OCI-LY7 (cell line): ENCODE data around the gene ZNF749. TPM values are rescaled to one million over a fixed set of nuclear protein-coding genes. Genes with fewer than 3 reads are reported as not detected.

Source experiments
- Bru-seq: library from RNA; stranded (reverse); fragments of 400-500 nt; gene quantifications from one replicate; lab custom pipeline; 2021; lab: Mats Ljungman, UMichigan
- BruChase-seq, 2 experiments: library from RNA; stranded (reverse); fragments of 400-500 nt; gene quantifications; one replicate each; lab custom pipeline; 2021; lab: Mats Ljungman, UMichigan
- BruUV-seq: library from RNA; stranded (reverse); fragments of 400-500 nt; replicated peaks from 2 replicates; lab custom pipeline; 2021; lab: Mats Ljungman, UMichigan
- CTCF ChIA-PET: fragments of 300-600 bp; sonication (Branson Sonifier 250); formaldehyde crosslinking; loops from one replicate; lab custom pipeline; 2022; ENCODE audit warnings: antibody characterized with exemption; ENCODE audit not compliant: unreplicated experiment; lab: Charles Lee
- POLR2A ChIA-PET: fragments of 300-600 bp; sonication (Branson Sonifier 250); formaldehyde crosslinking; loops from one replicate; lab custom pipeline; 2022; ENCODE audit warnings: antibody characterized with exemption; lab: Charles Lee
- DNase-seq: peaks from one replicate; pipeline ENCODE4 v3.0.0-alpha.2; 2015; ENCODE audit warnings: low spot score
- H2AFZ ChIP-seq: fragments of 200-600 bp; sonication (generic), shearing (Covaris generic); 2 replicates; pipeline ENCODE4 v1.6.1; 2014; ENCODE audit warnings: mild to moderate bottlenecking, antibody characterized with exemption, low read length, moderate library complexity
- H3K27ac ChIP-seq: fragments of 200-600 bp; sonication (generic); 2 replicates; pipeline ENCODE4 v1.5.1; 2014; ENCODE audit warnings: mixed run types, low read depth, mild to moderate bottlenecking, moderate library complexity, low read length, inconsistent platforms; ENCODE audit not compliant: poor library complexity, severe bottlenecking
- H3K36me3 ChIP-seq: fragments of 200-600 bp; sonication (generic); 2 replicates; pipeline ENCODE4 v1.6.1; 2014; ENCODE audit warnings: mild to moderate bottlenecking, antibody characterized with exemption, low read length, moderate library complexity, mixed read lengths; ENCODE audit not compliant: insufficient read depth
- H3K4me1 ChIP-seq: fragments of 200-600 bp; sonication (generic); 2 replicates; pipeline ENCODE4 v1.5.1; 2014; ENCODE audit warnings: mild to moderate bottlenecking, low read length; ENCODE audit not compliant: insufficient read depth, poor library complexity, severe bottlenecking
- H3K4me2 ChIP-seq: fragments of 200-600 bp; sonication (generic); 2 replicates; pipeline ENCODE4 v1.6.1; 2014; ENCODE audit warnings: mild to moderate bottlenecking, low read length
- H3K4me3 ChIP-seq: fragments of 200-600 bp; sonication (generic); 2 replicates; pipeline ENCODE4 v1.5.1; 2014; ENCODE audit warnings: mild to moderate bottlenecking, low read depth, low read length; ENCODE audit not compliant: poor library complexity, severe bottlenecking
- H3K79me2 ChIP-seq: fragments of 200-600 bp; sonication (generic); 2 replicates; pipeline ENCODE4 v1.6.1; 2016; ENCODE audit warnings: low read depth, mild to moderate bottlenecking, low read length, moderate library complexity, mixed read lengths; ENCODE audit not compliant: insufficient read depth
- H3K9me2 ChIP-seq: fragments of 200-600 bp; sonication (generic); 2 replicates; pipeline ENCODE4 v1.6.1; 2016; ENCODE audit warnings: mild to moderate bottlenecking, low read length, mixed read lengths; ENCODE audit not compliant: insufficient read depth
- H3K9me3 ChIP-seq: fragments of 200-600 bp; sonication (generic); 2 replicates; pipeline ENCODE4 v1.6.1; 2014; ENCODE audit warnings: mild to moderate bottlenecking, mixed run types, low read length, mixed read lengths
- H4K20me1 ChIP-seq: fragments of 200-600 bp; sonication (generic); 2 replicates; pipeline ENCODE4 v1.6.1; 2014; ENCODE audit warnings: mild to moderate bottlenecking, antibody characterized with exemption, low read length, moderate library complexity, mixed read lengths; ENCODE audit not compliant: insufficient read depth
- EZH2phosphoT487 ChIP-seq: fragments of 200-600 bp; sonication (generic); IDR thresholded peaks from 2 replicates; pipeline ENCODE4 v1.6.1; 2018; ENCODE audit warnings: low read depth, borderline replicate concordance, mild to moderate bottlenecking, mixed run types, antibody characterized with exemption, low read length, moderate library complexity, mixed read lengths
- intact Hi-C: fragments of 100-400 bp; cut with micrococcal nuclease; formaldehyde crosslinking; loops from one replicate; pipeline ENCODE4 v1.10.0; 2022; ENCODE audit not compliant: unreplicated experiment
- long read RNA-seq: library from polyadenylated mRNA; stranded (forward); transcript quantifications from one replicate; pipeline ENCODE4 v2.0.0, GENCODE V29; 2022
- total RNA-seq, 2 experiments: library from RNA; depleted of rRNA in 1 of 2; stranded (reverse); fragments of >200 nt in 1 of 2; shearing (Covaris generic) in 1 of 2; gene quantifications; 2 replicates each; pipeline ENCODE4 v1.2.3, GENCODE V29; 2014 to 2022
- TF ChIP-seq, protein P1 (sequence below): fragments of 200-600 bp; sonication (generic); conservative IDR thresholded peaks from 2 replicates; pipeline ENCODE4 v1.5.1; 2014; ENCODE audit warnings: mild to moderate bottlenecking, antibody characterized with exemption, low read length, moderate library complexity, mixed read lengths

The ZNF749 gene
- 27.1 and 30.1 TPM in 2 replicates for total RNA-seq (2014; rRNA removed; shearing (Covaris generic))
- 14.2 and 18.0 TPM in 2 replicates for total RNA-seq (2022)
- percentile 66 among the genes with signal in this experiment for Bru-seq, nascent RNA
- BruChase-seq, experiment 1, labeled RNA remaining after a 6-hour chase, result percentile 81 among the genes with signal in this experiment
- percentile 88 among the genes with signal in this experiment for BruChase-seq, experiment 2, labeled RNA remaining after a 2-hour chase
- long read RNA-seq, partial matches to known transcripts, result 0 of 9 reads
- long read RNA-seq, other reads (novel, unspliced or antisense), result 5 of 9 reads

DNA sequence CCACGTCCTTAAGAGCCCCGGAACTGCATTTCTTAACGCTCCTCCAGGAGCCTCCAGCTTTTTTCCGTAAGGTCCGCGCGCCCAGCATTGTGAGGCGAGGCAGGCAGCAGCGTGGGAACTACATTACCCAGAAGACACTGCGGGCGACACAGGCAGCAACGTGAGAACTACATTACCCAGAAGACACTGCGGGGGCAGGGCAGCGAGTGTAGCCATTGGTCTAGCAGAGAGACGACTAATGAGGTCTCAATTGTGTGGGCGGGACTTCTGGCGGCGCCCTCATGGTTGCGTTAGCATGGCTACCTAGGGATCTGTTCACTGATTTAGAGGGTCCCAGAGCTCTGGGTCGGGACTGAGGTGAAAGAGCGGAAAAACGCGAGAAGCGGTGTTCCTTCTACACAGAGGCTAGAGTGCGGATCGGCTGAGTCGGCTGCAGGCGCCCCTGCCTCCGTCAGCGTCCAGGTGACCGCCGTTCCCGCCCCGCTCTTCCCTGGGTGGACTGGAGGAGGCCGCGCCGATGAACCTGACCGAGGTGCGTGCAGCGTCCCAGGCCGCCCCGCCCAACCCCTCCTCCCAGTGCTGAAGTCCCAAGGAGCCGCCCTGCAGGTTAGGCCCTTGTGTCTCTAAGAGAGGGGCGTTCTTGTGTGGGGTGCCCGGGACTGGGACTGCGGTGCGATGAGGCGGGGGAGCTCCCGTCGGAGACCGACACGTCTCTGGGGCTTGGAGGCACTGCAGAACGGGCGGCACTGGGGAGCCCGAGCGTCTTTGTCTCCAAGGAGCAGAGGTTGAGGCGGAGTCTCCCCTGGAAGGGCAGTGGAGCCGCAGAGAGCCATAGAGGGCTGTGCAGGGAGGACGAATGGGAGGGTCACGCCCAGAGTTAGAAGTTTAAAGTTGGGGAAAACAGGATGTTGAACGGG is at the start of gene ZNF749:
Gene ZNF749, plus strand, starts transcription at position 264 of the 917 bp plus-strand sequence. Its CDS starts 254 bp downstream, at position 518.
- H3K36me3 ChIP-seq, result peaks cover 26% of the 10 kb centered on the region; the same call in 1 of the 2 replicates
- CTCF ChIA-PET, result interaction anchor here (0.6 kb wide), 1 partner anchor 51 kb away, joined by 3 read pairs; no protein-coding TSS in a partner anchor
- DNase-seq, result peak; percentile 98
- no TSS peak for BruUV-seq
- H3K27ac ChIP-seq, result no peak within 1 kb of the TSS
- H2AFZ ChIP-seq, result peak within 1 kb of the TSS; percentile 97
- H3K4me1 ChIP-seq, result peaks cover 16% of the 10 kb centered on the region
- H3K4me3 ChIP-seq, result peak within 1 kb of the TSS; percentile 88
- peak within 1 kb of the TSS; percentile 79 for H3K4me2 ChIP-seq
- H3K9me2 ChIP-seq, result no peaks in the 10 kb centered on the region
- 0 out of 2 replicates have a peak, but pooled peaks cover 6% of the 10 kb centered on the region for H4K20me1 ChIP-seq
- POLR2A ChIA-PET, result no interaction called here
- TF ChIP-seq, protein P1, sequence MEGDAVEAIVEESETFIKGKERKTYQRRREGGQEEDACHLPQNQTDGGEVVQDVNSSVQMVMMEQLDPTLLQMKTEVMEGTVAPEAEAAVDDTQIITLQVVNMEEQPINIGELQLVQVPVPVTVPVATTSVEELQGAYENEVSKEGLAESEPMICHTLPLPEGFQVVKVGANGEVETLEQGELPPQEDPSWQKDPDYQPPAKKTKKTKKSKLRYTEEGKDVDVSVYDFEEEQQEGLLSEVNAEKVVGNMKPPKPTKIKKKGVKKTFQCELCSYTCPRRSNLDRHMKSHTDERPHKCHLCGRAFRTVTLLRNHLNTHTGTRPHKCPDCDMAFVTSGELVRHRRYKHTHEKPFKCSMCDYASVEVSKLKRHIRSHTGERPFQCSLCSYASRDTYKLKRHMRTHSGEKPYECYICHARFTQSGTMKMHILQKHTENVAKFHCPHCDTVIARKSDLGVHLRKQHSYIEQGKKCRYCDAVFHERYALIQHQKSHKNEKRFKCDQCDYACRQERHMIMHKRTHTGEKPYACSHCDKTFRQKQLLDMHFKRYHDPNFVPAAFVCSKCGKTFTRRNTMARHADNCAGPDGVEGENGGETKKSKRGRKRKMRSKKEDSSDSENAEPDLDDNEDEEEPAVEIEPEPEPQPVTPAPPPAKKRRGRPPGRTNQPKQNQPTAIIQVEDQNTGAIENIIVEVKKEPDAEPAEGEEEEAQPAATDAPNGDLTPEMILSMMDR, result no peak
- no peak for TF ChIP-seq EZH2phosphoT487
- H3K79me2 ChIP-seq, result peaks cover 31% of the 10 kb centered on the region
- intact Hi-C loops, result no loop called here
- H3K9me3 ChIP-seq, result no peaks in the 10 kb centered on the region

DNA sequence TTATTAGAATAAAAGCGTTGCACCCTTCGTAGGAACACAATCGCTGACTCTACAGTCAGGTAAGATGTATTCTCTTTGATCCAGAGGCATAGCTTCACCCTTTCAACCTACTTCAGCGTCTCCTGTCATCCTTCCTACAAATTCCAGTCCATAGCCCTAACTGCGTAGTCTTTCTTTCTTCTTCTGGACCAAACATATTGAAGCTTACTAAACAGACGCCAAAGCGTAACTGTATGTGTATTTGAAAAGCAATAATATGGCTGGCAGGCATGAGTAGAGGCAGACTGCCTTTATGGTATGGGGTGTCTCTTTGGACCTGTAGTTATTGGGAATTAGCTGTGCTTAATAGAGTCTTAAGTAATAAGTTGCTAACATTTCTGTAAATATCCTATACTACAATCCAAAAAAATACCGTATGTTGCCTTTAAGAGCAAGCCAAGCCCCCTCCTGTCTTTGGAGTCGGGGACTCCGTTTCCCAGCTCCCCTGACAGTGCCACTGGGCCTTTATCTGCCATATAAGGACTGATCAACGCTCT is 45.9 kb upstream of the ZNF749 start:
- Histone ChIP-seq H3K27ac (peak overlapping the region; percentile 14), H3K36me3 (peaks cover 17% of the 10 kb centered on the region), H4K20me1 (no peaks in the 10 kb centered on the region), H2AFZ (peak overlapping the region; percentile 100), H3K4me1 (peaks cover 16% of the 10 kb centered on the region), H3K79me2 (peaks cover 27% of the 10 kb centered on the region; the same call in 1 of the 2 replicates), H3K4me2 (peak overlapping the region; percentile 53), H3K9me2 (no peaks in the 10 kb centered on the region), H3K9me3 (peaks cover 22% of the 10 kb centered on the region; the same call in 1 of the 2 replicates), H3K4me3 (peak overlapping the region; percentile 86)
- POLR2A ChIA-PET, result interaction anchor here (0.6 to 1.3 kb wide), 4 partner anchors 20 to 1165 kb away, joined by 3 read pairs; partner anchors contain the start of genes TRAPPC2B and ZNF547
- BruUV-seq, result no TSS peak
- no peak for TF ChIP-seq EZH2phosphoT487
- TF ChIP-seq, protein P1, result no peak
- intact Hi-C loops, result loop anchor here (1.0 kb wide), 1 partner anchor 26 kb away; the partner anchor contains the start of genes TRAPPC2B and ZNF547
- CTCF ChIA-PET, result no interaction called here
- DNase-seq, result no peak
